Activated T-cell treated with anti-CD3 and anti-CD28 coated beads, Interleukin-2, amount 50 U/mL, for 1 hour (primary cell): Measurements from ENCODE around the gene SUPT4H1.
A peak's percentile ranks its signal among the peaks of the same experiment; 100 is the strongest.

ENCODE experiments used
- DNase-seq: peaks from one replicate; pipeline ENCODE4 v3.0.0-alpha.2; 2020

Gene SUPT4H1

GRCh38 chr17:58328195-58329034 is 23.6 kb downstream of the SUPT4H1 start, which contains the start of gene TSPOAP1:
Gene TSPOAP1 (minus strand): TSS chr17:58328795. CDS start chr17:58327920, 875 bp downstream.
- peak; percentile 77 for DNase-seq

GRCh38 chr17:58327363-58328194 is 24.4 kb downstream of the SUPT4H1 start:
- no peak for DNase-seq

GRCh38 chr17:58326609-58327362 is 25.2 kb downstream of the SUPT4H1 start:
- DNase-seq: no peak

GRCh38 chr17:58325976-58326468 is 26.0 kb downstream of the SUPT4H1 start:
- DNase-seq: no peak

- no peak for DNase-seq
These were observed 26.7 kb downstream of the SUPT4H1 start for GRCh38 chr17:58325289-58325726.

- no peak for DNase-seq
These were observed 27.4 kb downstream of the SUPT4H1 start for GRCh38 chr17:58324409-58325288.

- DNase-seq: no peak
These were observed 28.0 kb downstream of the SUPT4H1 start for GRCh38 chr17:58324056-58324408.

GRCh38 chr17:58323366-58324055 is 28.5 kb downstream of the SUPT4H1 start:
- no peak for DNase-seq

GRCh38 chr17:58322581-58323185 is 29.3 kb downstream of the SUPT4H1 start:
- no peak for DNase-seq

GRCh38 chr17:58321571-58322525 is 30.2 kb downstream of the SUPT4H1 start:
- peak; percentile 12 for DNase-seq

- DNase-seq: peak; percentile 4
These were observed 31.3 kb downstream of the SUPT4H1 start for GRCh38 chr17:58320570-58321323.

- DNase-seq: peak; percentile 11
These were observed 31.8 kb downstream of the SUPT4H1 start for GRCh38 chr17:58320163-58320558.

- peak; percentile 15 for DNase-seq
These were observed 32.5 kb downstream of the SUPT4H1 start for GRCh38 chr17:58319173-58320162.

GRCh38 chr17:58318627-58319172 is 33.3 kb downstream of the SUPT4H1 start:
- peak; percentile 16 for DNase-seq

GRCh38 chr17:58318065-58318481 is 33.9 kb downstream of the SUPT4H1 start:
- DNase-seq: peak; percentile 19

- DNase-seq: peak; percentile 73
These were observed 34.5 kb downstream of the SUPT4H1 start for GRCh38 chr17:58317421-58318064.
